Loucy (cell line): ENCODE results near the gene APBA1.

ENCODE experiments used
- EZH2phosphoT487 ChIP-seq: fragments of 200-600 bp; IDR thresholded peaks from 2 replicates; pipeline ENCODE4 v1.6.1; 2018; ENCODE audit warnings: antibody characterized with exemption, mild to moderate bottlenecking, moderate library complexity, borderline replicate concordance
- TF ChIP-seq, protein P1 (sequence below): fragments of 200-600 bp; sonication (generic); conservative IDR thresholded peaks from 2 replicates; pipeline ENCODE4 v1.5.1; 2014; ENCODE audit warnings: mild to moderate bottlenecking, antibody characterized with exemption, low read length

DNA sequence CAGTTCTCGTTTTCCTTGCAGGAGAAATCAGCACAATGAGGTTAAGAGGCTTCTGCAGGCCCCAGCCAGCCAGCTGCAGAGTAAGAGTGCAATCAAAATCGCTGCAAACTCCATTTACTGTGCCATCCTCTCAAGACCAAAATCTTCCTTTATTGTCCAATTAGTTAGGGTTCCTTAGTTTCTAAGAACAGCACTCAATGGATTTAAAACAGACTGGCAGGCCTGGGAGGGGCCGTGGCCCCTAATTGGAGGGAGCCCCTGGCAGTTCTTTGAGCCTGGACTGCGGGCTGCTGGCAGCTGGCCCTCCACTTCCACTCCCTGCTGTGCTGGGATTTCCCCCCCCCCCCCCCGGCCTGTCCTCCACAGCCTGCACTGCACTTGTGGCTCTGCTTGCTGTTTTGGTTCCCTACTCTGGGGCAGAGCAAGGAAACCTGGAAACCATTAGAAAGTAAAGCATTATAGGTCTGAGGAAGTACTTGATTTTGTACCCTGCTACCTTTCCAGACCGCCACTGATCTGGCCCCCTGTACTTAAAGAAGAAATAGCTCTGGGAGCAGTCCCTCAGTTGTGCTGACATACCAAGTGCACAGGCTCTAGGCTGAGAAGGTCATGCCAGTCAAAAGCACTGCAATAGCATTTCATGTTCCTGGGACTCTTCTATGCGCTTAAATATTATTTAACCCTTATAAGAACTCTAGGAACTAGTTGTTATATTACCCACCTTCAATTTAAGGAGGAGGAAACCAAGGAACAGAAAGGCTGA, 129.0 kb downstream of the APBA1 start:
- TF ChIP-seq EZH2phosphoT487 = no peak
- TF ChIP-seq, protein P1, sequence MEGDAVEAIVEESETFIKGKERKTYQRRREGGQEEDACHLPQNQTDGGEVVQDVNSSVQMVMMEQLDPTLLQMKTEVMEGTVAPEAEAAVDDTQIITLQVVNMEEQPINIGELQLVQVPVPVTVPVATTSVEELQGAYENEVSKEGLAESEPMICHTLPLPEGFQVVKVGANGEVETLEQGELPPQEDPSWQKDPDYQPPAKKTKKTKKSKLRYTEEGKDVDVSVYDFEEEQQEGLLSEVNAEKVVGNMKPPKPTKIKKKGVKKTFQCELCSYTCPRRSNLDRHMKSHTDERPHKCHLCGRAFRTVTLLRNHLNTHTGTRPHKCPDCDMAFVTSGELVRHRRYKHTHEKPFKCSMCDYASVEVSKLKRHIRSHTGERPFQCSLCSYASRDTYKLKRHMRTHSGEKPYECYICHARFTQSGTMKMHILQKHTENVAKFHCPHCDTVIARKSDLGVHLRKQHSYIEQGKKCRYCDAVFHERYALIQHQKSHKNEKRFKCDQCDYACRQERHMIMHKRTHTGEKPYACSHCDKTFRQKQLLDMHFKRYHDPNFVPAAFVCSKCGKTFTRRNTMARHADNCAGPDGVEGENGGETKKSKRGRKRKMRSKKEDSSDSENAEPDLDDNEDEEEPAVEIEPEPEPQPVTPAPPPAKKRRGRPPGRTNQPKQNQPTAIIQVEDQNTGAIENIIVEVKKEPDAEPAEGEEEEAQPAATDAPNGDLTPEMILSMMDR = no peak
